ENCODE measurements around the gene ULBP1.
"Not testable (repeated sequence)": the region's sequence is repeated elsewhere in the genome, so short reads cannot be mapped to it uniquely, and the experiment has no call there.

Gene ULBP1

DNA sequence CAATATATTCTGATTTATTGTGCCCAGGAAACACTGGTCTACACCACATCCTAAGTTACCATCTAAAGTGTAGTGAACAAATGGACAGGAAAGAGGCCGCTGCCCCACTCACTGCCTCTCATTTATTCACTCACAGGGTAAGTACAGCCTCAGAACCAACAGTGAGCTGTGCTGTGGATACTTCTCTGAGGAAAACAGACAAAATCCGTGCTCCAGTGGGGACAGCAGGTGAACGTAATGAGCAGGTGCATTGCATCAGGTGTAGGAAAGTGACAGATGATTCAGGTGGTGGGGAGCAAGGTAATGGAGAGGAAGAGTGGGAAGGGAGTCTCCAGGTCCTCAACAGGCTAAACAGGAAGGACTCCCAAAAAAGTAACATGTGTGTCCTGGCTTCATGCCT is 30.3 kb upstream of the ULBP1 start:
- DNase-seq: no peak

GRCh38 chr6:149934249-149935156 is 29.2 kb upstream of the ULBP1 start:
- peak; percentile 58 to 79 for DNase-seq

DNA sequence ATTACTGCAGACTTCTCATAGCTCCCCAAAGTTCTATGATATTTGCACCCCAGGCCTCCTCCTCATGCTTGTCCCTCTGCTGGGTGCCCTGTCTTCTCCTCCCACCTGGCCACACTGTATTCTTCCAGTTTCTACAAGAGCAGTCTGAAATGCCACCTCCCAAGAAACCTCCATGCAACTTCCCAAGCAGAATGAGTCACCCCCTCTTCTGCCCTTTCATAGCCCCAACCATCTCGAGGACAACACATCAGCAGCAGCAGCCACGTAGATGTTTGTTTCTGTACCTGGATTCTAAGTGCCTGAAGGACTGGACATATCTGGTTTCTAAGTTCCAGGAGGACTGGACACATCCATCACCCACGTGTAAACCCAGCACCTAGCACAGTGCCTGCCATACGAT is 28.5 kb upstream of the ULBP1 start:
- no peak for DNase-seq

GRCh38 chr6:149935668-149936067 is 28.1 kb upstream of the ULBP1 start:
- DNase-seq: no peak

GRCh38 chr6:149936743-149937142 is 27.0 kb upstream of the ULBP1 start:
- no peak for DNase-seq

GRCh38 chr6:149938013-149938570 is 25.7 kb upstream of the ULBP1 start:
- DNase-seq: not testable (repeated sequence)

- peak; percentile 39 to 42 for DNase-seq
Measured at GRCh38 chr6:149938571-149939355, 25.0 kb upstream of the ULBP1 start.

DNA sequence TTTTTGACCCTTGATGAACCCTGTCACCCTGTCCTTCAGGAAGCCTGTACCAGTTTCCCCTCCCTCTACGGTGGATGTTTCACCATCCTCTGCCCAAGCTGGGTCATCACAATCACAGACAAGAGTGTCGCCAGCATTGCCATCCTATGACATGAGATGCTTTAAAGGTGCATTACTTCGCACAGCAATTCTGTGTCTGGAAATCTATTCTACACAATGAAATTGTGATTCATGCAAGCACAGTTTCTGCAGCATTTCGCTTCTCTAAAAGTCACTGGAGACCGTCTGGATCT is 24.4 kb upstream of the ULBP1 start:
- DNase-seq: no peak

DNA sequence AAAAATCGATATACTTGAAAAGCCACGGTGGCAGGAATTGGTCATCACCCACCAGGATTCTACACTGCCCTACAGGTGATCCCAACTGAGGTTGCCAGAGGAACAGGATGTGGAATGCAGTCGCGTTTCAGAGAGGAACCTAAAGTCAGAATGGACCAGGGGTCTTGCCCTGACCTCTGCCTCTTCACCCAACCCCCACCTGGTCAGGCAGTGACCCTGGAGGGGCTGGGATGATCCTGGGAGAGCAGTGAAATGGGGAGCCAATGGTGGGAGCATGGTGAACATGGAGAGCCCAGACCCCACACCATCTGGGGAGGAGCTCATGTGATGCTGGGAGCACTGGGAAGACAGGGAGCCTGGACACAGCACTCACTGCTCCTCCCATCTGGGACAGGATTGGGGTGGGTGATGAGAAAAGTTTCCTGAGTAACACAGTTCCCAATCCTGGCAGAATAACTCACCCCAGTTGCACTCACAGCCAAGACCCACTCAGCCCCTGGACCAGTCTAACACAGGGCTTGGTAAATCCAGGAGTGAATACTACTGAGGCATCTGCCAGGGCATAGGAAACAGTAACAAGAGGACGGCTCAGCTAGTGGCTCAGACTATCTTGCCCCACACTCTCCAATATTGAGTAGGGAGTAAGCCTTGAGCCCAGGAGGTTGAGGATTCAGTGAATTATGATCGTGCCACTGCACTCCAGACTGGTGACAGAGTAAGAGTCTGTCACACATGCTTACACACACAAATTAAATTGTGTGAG is 23.7 kb upstream of the ULBP1 start:
- DNase-seq: no peak

- DNase-seq: no peak
Measured at GRCh38 chr6:149940672-149940982, 23.1 kb upstream of the ULBP1 start.

- peak; percentile 89 to 93 for DNase-seq
Measured at GRCh38 chr6:149941583-149942460, 21.9 kb upstream of the ULBP1 start, which contains the start of gene ULBP2. ULBP2 (plus strand) TSS chr6:149942014; CDS start chr6:149942073, 59 bp downstream.

DNA sequence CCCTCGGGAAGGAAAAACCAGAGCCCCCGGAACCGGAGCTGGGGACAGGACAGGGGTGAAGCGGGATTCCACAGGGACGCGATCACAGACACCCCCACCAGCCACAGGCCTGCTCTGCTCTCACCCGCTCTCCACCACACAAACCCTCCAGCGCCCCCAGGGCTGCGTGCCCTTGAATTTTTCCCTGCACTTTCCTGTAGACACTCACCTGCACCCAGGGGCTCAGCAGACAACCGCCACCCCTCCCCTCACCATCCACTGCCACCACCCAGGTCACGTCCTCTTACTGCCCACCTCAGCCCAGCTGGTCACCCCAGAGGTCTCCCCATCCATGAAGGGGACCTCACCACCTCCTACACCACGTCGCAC is 21.3 kb upstream of the ULBP1 start:
- DNase-seq: no peak

DNA sequence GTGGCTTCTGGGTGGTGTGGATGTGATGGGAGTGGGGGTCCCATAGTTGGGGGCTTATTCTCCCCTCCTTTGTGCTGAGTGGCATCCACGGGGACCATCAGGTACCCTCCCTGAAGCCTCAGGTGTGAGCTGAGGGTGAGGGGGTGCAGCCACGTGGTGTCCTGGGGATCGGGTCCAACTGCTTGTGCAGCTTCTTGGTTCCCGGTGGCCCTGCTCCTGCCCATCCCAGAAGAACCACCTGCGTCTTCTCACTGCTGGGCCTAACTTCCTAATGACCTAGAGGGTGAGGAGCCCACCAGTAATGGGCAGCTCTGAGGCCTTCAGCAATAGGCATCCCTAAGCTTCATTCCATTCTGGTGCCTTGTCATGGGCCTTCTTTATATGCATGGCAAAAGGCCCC is 20.4 kb upstream of the ULBP1 start:
- DNase-seq: not testable (repeated sequence)

DNA sequence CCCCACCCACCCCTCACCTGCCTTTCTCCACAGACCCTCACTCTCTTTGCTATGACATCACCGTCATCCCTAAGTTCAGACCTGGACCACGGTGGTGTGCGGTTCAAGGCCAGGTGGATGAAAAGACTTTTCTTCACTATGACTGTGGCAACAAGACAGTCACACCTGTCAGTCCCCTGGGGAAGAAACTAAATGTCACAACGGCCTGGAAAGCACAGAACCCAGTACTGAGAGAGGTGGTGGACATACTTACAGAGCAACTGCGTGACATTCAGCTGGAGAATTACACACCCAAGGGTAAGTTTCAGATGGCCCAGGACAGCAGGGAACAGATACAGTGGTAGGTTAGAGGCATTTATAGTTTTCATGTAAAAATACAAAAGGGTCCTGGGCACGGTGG is 18.5 kb upstream of the ULBP1 start:
- DNase-seq: not testable (repeated sequence)

DNA sequence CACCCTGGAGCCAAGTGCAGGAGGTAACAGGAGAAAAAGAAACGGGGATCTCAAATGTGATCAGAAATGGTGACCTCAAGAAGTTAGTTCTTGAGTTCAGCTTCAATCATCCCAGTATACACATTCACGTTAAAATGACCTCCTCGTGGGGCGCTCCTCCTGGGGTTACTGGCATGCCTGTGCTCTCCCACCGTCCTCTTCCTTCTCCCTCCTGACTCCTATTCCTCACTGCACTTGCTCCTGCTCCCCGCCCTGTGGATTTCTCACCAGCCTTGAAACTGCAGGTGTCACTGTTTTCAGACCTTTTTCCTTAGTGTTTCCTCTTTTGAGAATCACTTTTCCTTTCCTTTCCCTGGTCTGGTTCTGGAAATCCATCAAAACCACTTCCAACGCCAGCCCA is 17.1 kb upstream of the ULBP1 start:
- DNase-seq: not testable (repeated sequence)

GRCh38 chr6:149947533-149947932 is 16.2 kb upstream of the ULBP1 start:
- not testable (repeated sequence) for DNase-seq

GRCh38 chr6:149948011-149948410 is 15.7 kb upstream of the ULBP1 start:
- DNase-seq: no peak

DNA sequence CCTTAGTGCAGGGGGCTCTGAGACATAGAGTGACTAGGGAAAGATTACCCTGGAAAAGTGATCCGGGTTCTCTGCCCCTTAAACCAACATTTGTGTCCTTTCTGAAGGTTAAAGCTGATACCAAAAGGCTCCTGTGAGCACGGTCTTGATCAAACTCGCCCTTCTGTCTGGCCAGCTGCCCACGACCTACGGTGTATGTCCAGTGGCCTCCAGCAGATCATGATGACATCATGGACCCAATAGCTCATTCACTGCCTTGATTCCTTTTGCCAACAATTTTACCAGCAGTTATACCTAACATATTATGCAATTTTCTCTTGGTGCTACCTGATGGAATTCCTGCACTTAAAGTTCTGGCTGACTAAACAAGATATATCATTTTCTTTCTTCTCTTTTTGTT is 15.1 kb upstream of the ULBP1 start:
- DNase-seq: no peak

GRCh38 chr6:149950423-149950822 is 13.3 kb upstream of the ULBP1 start:
- DNase-seq: no peak

DNA sequence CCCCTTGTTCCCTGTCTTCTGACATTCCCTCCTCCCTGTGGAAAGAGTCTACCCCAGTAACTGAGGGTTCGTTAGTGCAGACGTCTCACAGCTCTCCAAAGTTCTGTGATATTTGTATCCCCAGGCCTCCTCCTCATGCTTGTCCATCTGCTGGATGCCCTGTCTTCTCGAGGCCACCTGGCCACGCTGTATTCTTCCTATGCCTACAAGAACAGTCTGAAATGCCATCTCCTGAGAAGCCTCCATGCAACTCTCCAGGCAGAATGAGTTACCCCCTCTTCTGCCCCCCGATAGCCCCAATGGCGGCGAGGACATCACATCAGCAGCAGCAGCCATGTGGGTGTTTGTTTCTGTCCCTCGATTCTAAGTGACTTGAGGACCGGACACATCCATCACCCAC is 12.6 kb upstream of the ULBP1 start:
- no peak for DNase-seq

DNA sequence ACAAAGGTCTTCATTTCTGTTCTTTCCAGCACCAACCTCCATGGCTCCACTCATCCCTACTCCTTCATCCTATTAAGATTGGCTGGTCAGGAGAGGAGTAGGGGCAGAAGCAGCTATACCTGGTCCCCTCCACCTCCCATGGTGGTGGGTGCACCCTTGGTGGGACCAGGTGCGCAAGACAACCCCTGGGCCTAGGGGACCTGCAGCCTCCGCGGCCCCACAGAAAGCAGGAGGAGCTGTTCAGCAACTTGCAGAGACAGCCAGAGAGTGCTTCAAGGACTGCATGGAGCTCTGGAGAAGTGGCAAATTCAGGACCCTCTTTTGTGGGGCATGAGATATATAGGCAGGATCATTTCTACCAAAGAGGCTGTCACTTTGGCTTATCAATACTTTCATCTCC is 12.1 kb upstream of the ULBP1 start:
- DNase-seq: no peak

DNA sequence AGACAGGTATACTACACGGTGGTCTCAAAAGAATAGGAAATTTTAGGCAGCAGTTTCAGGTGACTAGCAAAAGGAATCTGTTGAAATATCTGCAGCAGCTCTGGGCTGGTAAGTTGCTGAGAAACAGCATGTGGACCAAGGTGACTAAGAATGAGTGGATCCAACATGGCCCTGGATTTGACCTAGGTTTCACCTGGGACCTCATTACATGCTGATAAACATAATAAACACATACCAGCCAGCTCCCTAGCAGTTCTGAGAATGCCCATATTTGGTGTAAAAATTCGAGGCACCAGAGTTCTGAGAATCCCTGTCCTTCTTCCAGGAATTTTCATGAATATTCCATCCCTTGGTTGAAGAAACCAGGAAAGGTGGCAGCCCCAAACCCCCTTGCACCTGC is 10.4 kb upstream of the ULBP1 start:
- not testable (repeated sequence) for DNase-seq

All from activated CD4-positive, alpha-beta T cell treated with anti-CD3 and anti-CD28 coated beads for 4 hours (primary cell).